HUES6 (cell line): ENCODE results near the gene CCL15.

Experiments
- H3K27ac ChIP-seq: 2 replicates; pipeline ENCODE4 v1.7.0; 2013; ENCODE audit warnings: low read depth, mild to moderate bottlenecking, low read length, inconsistent platforms
- H3K27me3 ChIP-seq: 2 replicates; pipeline ENCODE4 v1.6.1; 2013; ENCODE audit warnings: low read length; ENCODE audit not compliant: control insufficient read depth, insufficient read depth
- H3K36me3 ChIP-seq: 2 replicates; pipeline ENCODE4 v1.6.1; 2013; ENCODE audit warnings: low read length; ENCODE audit not compliant: control insufficient read depth, insufficient read depth
- H3K4me1 ChIP-seq: 2 replicates; pipeline ENCODE4 v1.6.1; 2013; ENCODE audit warnings: low read length; ENCODE audit not compliant: control insufficient read depth, insufficient read depth
- H3K4me3 ChIP-seq: 2 replicates; pipeline ENCODE4 v1.5.1; 2013; ENCODE audit warnings: low read depth, low read length
- H3K9ac ChIP-seq: one replicate; pipeline ENCODE4 v1.6.1; 2013; ENCODE audit warnings: mild to moderate bottlenecking, low read length
- H3K9me3 ChIP-seq: 2 replicates; pipeline ENCODE4 v1.6.1; 2013; ENCODE audit warnings: low read depth, low read length; ENCODE audit not compliant: control insufficient read depth, insufficient read depth

CCL15 gene

DNA sequence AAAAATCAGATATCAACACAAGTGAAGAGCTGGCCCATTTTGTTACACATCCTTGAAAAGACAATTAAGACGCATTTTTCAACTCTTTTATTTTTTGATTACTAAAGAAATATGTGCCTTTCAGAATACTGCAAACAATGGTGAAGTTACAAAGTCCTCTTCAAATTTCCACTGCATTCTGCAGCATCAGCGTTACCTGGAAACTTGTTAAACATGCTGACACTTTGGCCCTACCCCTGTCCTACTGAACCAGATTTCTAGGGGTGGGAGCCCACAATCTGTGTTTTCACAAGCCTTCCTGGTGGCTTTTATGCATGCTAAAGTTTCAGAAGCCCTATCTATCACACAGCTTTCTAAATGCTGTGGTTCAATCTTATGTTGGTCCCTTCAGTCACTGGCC, 10.3 kb downstream of the CCL15 start:
- Histone ChIP-seq H3K9ac (no peak overlapping the region), H3K4me1 (no peaks in the 10 kb centered on the region), H3K27ac (no peak overlapping the region), H3K27me3 (no peaks in the 10 kb centered on the region), H3K36me3 (no peaks in the 10 kb centered on the region), H3K4me3 (no peak overlapping the region), H3K9me3 (no peaks in the 10 kb centered on the region)

DNA sequence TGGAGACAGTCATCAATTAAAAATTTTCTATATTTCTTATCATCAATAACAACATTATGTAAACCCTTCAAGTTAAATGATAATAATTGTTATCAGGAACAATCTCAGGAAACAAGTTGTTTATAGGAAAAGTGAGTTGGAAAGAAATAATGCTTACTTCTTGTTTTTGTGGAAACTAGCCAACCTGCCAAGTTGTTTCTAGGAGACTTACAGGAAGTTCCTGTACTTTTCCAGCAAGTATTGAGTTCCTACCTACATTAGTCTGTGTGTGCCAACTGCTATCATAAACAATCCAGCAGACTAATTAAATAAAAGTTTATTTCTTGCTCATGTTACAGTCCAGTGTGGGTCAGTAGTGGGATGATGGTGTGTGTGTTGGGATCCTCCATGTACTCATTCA, 13.2 kb downstream of the CCL15 start:
- no peaks in the 10 kb centered on the region for H3K27me3 ChIP-seq
- no peak overlapping the region for H3K9ac ChIP-seq
- H3K9me3 ChIP-seq: no peaks in the 10 kb centered on the region
- no peak overlapping the region for H3K4me3 ChIP-seq
- H3K36me3 ChIP-seq: no peaks in the 10 kb centered on the region
- no peak overlapping the region for H3K27ac ChIP-seq
- H3K4me1 ChIP-seq: no peaks in the 10 kb centered on the region

DNA sequence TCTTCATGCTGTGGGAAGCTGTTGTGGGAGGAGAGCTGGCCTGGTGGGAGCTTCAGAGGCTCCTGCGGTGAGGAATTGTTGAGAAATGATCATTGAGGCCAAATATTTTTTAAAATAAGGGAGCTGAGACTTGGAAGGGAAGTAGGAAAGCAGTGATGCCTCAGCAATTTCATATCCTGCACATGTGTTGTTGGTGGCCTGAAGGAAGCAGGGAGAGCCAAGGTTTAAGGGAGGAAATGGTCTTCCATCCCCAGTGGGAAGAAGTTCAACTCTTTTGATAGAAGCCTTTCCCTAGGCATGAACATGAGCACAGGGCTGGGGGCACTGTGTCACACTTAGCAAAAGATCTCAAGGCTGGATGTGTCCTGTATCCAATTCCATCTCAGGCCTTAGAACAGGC, 14.7 kb downstream of the CCL15 start, which contains the start of gene CCL14:
Gene CCL14, minus strand, starts transcription at position 87 of the 400 bp plus-strand sequence. Its CDS starts 80 bp downstream, at position 7.
- Histone ChIP-seq H3K27ac (no peak within 1 kb of the TSS), H3K27me3 (no peaks in the 10 kb centered on the region)

GRCh38 chr17:35984140-35984539, 17.2 kb downstream of the CCL15 start:
- Histone ChIP-seq H3K27me3 (no peaks in the 10 kb centered on the region), H3K27ac (no peak overlapping the region), H3K4me1 (no peaks in the 10 kb centered on the region), H3K4me3 (no peak overlapping the region), H3K9ac (no peak overlapping the region), H3K36me3 (no peaks in the 10 kb centered on the region), H3K9me3 (no peaks in the 10 kb centered on the region)

More for the DNA sequence above, 14.7 kb downstream of the CCL15 start, which contains the start of gene CCL14:
- H3K4me3 ChIP-seq: no peak within 1 kb of the TSS
- H3K9me3 ChIP-seq: no peaks in the 10 kb centered on the region
- no peaks in the 10 kb centered on the region for H3K36me3 ChIP-seq
- H3K9ac ChIP-seq: no peak within 1 kb of the TSS
- H3K4me1 ChIP-seq: no peaks in the 10 kb centered on the region

GRCh38 chr17:35982409-35983191, 18.8 kb downstream of the CCL15 start:
- Histone ChIP-seq H3K4me1 (no peaks in the 10 kb centered on the region), H3K9me3 (no peaks in the 10 kb centered on the region), H3K9ac (no peak overlapping the region), H3K27ac (no peak overlapping the region), H3K36me3 (no peaks in the 10 kb centered on the region), H3K4me3 (no peak overlapping the region), H3K27me3 (no peaks in the 10 kb centered on the region)

GRCh38 chr17:35981908-35982330, 19.4 kb downstream of the CCL15 start:
- Histone ChIP-seq H3K4me3 (no peak overlapping the region), H3K27me3 (no peaks in the 10 kb centered on the region), H3K9me3 (no peaks in the 10 kb centered on the region), H3K9ac (no peak overlapping the region), H3K36me3 (no peaks in the 10 kb centered on the region), H3K27ac (no peak overlapping the region), H3K4me1 (no peaks in the 10 kb centered on the region)

- Histone ChIP-seq H3K9ac (no peak within 1 kb of the TSS), H3K36me3 (no peaks in the 10 kb centered on the region), H3K9me3 (no peaks in the 10 kb centered on the region), H3K27ac (no peak within 1 kb of the TSS), H3K27me3 (no peaks in the 10 kb centered on the region), H3K4me3 (no peak within 1 kb of the TSS), H3K4me1 (no peaks in the 10 kb centered on the region)
Observed at GRCh38 chr17:35981246-35981645, 20.1 kb downstream of the CCL15 start, which contains the start of gene CCL16. Gene CCL16, minus strand, starts transcription at chr17:35981497. Its CDS starts 77 bp downstream, at chr17:35981420.

- H3K27ac ChIP-seq: no peak overlapping the region
- no peaks in the 10 kb centered on the region for H3K4me1 ChIP-seq
Observed at GRCh38 chr17:35978346-35978745, 23.0 kb downstream of the CCL15 start.

DNA sequence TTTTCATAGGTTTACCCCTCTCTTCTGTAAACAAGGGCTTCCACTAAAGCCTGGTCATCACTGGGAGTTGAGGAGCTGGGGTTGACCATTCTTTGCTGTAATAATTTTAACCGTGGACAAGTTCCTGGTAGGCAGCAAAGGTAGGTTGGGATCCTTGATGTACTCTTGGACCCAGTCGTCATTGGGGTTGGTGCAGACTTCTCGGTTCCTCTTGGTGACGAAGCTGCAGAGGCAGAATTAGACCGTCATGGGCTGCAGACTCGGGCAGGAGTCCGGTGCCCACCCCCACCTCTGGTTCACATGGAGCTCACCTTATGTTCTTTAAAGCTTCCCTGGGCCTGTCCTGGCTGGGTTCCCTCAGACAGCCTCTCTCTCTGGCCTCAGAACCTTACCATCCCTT, 23.8 kb downstream of the CCL15 start:
- Histone ChIP-seq H3K4me3 (no peak overlapping the region), H3K9me3 (no peaks in the 10 kb centered on the region), H3K9ac (no peak overlapping the region), H3K27ac (no peak overlapping the region), H3K36me3 (no peaks in the 10 kb centered on the region), H3K4me1 (no peaks in the 10 kb centered on the region), H3K27me3 (no peaks in the 10 kb centered on the region)

More at GRCh38 chr17:35978346-35978745, 23.0 kb downstream of the CCL15 start:
- H3K4me3 ChIP-seq: no peak overlapping the region
- H3K9ac ChIP-seq: no peak overlapping the region
- no peaks in the 10 kb centered on the region for H3K27me3 ChIP-seq
- H3K9me3 ChIP-seq: no peaks in the 10 kb centered on the region
- no peaks in the 10 kb centered on the region for H3K36me3 ChIP-seq

DNA sequence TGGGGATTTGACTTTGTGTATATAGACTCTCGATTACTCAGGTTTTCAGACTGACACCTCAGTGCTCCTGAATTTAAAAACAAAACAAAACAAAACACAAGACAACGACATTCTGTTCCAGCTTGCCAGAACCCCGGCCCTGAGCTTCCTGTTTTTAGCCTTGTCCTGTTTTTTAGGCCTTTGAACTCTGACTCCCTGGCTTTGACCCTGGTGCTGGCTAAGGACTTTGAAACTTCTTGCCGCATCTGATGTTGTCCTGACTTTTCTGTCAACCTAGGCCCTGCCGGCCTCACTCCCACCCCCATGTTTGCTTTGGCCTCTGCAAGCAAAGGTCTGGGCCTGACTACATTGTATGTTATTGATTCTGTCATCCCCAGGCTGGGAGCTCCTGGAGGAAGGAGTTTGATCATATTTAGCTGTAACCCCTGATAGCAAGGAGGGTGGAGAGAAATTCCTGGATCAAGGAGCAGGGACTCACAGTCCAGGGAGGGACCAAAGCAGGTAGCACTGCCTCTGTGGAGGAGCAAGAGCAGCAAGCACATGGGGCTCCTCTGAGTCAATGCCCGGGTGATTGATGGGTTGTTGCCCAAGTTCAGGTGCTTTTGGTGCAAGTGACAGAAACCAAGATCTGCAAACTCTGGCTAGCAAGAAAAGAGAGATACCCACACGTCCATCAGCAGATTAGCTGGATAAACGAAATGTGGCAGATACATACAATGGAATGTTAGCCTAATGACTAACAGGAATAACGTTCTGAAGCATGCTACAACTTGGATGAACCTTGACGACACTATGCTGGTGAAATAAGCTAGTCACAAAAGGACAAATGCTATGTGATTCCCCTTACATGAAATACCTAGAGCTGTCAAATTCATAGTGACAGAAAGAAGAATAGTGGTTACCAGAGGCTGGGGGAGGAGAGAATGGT, 27.8 kb downstream of the CCL15 start:
- Histone ChIP-seq H3K27me3 (no peaks in the 10 kb centered on the region), H3K4me1 (peaks cover 4% of the 10 kb centered on the region), H3K9me3 (no peaks in the 10 kb centered on the region), H3K36me3 (no peaks in the 10 kb centered on the region), H3K4me3 (no peak overlapping the region), H3K9ac (no peak overlapping the region), H3K27ac (no peak overlapping the region)

DNA sequence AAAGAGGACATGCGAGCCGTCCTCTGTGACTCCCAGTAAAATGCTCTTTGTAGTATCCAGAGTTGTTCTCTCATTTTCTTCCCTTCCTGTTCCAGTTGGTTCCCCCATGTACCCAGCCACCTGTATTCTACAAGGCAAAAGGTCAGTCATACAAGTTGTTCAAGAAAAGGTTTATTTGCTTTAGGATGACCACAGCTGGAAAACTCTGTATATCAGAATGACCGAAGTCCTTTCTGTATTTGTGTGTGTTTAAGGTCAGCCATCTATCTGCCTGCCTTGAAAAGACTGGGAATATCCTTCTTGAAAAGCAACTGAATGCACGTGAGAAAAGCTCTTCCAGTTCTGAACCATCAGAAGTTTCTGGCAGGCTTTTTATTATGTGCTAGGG, 28.4 kb downstream of the CCL15 start:
- Histone ChIP-seq H3K27me3 (no peaks in the 10 kb centered on the region), H3K9me3 (no peaks in the 10 kb centered on the region), H3K4me3 (no peak overlapping the region), H3K4me1 (peaks cover 4% of the 10 kb centered on the region), H3K36me3 (no peaks in the 10 kb centered on the region), H3K9ac (no peak overlapping the region), H3K27ac (no peak overlapping the region)
